Testis (tissue), 3 donors: ENCODE data around the gene SSR2. TPM values are rescaled to one million over a fixed set of nuclear protein-coding genes. Genes with fewer than 3 reads are reported as not detected.
A peak's percentile ranks its signal among the peaks of the same experiment; 100 is the strongest.

Source experiments
- DNase-seq: peaks from one replicate; pipeline ENCODE4 v3.0.0-alpha.2; 2019
- H3K27ac ChIP-seq, 2 donors: fragments of 200-600 bp; sonication (generic); one replicate each; pipeline ENCODE4 v1.5.1; 2019
- H3K27me3 ChIP-seq: fragments of 200-600 bp; sonication (generic); one replicate; pipeline ENCODE4 v1.5.1; 2019
- H3K36me3 ChIP-seq: fragments of 200-600 bp; sonication (generic); one replicate; pipeline ENCODE4 v1.5.1; 2017; ENCODE audit warnings: low read depth; ENCODE audit errors: missing control alignments
- H3K4me1 ChIP-seq: fragments of 200-600 bp; sonication (generic); one replicate; pipeline ENCODE4 v1.5.1; 2019
- H3K4me3 ChIP-seq, 2 donors: fragments of 200-600 bp; sonication (generic); one replicate each; pipeline ENCODE4 v1.5.1; 2017 to 2019
- H3K9me3 ChIP-seq: fragments of 200-600 bp; sonication (generic); one replicate; pipeline ENCODE4 v1.5.1; 2017
- POLR2A ChIP-seq: fragments of 450-650 bp; IDR thresholded peaks from one replicate; pipeline ENCODE4 v1.6.1; 2017; ENCODE audit warnings: antibody characterized with exemption, mild to moderate bottlenecking, moderate library complexity
- WGBS, 2 donors: methylation state at CpG; one replicate each; pipeline ENCODE4 v1.1.5; 2018; 5-methylcytosine and 5-hydroxymethylcytosine counted together
- intact Hi-C: fragments of 100-400 bp; cut with DNase I; formaldehyde crosslinking; loops from one replicate; pipeline ENCODE4 v1.15.1; 2023; ENCODE audit warnings: low total_unique reads
- polyA plus RNA-seq: library from polyadenylated mRNA; stranded (reverse); fragments of 350-450 nt; fragmentation: Illumina TruSeq; extraction: RNeasy Lipid Tissue Mini Kit (QIAGEN cat#74804); gene quantifications from one replicate; pipeline ENCODE4 v1.2.3, GENCODE V29; 2014; ENCODE audit warnings: low read depth, low replicate concordance; ENCODE audit not compliant: insufficient read depth
- total RNA-seq, 2 donors: library from RNA; depleted of rRNA; stranded (reverse); fragments of >200 nt; gene quantifications; one replicate each; pipeline ENCODE4 v1.2.3, GENCODE V29; 2016
- TF ChIP-seq, protein P1 (sequence below), 3 experiments: fragments of 450-650 bp in 2 of 3; fragments of 200-600 bp in 1 of 3; sonication (generic) in 1 of 3; IDR thresholded peaks; one replicate each; pipeline ENCODE4 v1.5.1; 2016 to 2019; ENCODE audit warnings: antibody characterized with exemption in 3 of 3, mild to moderate bottlenecking in 2 of 3, moderate library complexity in 1 of 3

The SSR2 gene
- total and polyA plus RNA-seq, 3 donors from 2014 or later = 170 to 289 (median 216) TPM

DNA sequence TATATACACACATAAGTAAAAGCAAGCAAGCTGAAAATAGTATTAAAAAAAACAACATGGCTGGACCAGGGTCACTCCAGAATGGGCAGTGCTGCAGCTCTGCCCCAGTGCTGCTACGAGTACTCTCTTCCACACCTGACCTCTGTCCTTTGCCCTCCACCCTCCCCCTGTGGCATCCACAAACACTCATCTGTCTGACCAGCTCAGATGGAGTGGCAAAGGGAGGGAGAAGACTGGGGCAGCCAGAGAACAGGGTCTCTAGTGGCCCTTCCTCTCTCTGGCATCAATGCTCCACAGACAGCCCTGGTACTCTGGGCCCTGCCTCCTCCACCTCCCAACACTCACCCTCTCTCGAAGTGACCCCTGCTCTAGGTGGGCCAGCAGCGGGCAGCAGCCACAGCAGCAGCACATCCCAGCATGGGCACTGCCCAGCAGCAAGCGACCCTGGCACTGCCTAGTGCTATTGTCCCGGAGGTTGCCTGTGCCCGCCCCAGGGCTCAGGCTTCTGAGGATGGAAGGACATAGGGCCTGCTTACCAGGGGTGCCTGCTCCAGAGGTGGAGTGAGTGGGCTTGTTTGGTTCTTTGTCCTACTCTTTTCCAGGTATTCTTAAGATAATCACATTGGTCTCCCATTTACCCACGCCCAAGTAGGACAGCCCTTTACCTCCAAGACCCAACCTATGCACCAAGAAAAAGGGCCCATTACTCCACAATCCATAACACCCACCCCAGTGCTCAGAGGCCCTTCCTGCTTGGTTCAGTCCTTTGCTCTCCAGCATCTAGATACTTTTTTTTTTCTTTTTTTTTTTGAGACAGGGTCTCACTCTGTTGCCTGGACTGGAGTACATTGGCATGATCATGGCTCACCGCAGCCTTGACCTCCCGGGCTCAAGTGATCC lies 48.6 kb downstream of the SSR2 start:
- intact Hi-C loops = no loop called here
- Histone ChIP-seq H3K27me3 (no peaks in the 10 kb centered on the region), H3K36me3 (no peaks in the 10 kb centered on the region), H3K4me3 (no peak overlapping the region), H3K27ac (no peak overlapping the region), H3K4me1 (peaks cover 29% of the 10 kb centered on the region), H3K9me3 (no peaks in the 10 kb centered on the region)
- DNase-seq = no peak
- no peak for TF ChIP-seq POLR2A
- TF ChIP-seq, protein P1, sequence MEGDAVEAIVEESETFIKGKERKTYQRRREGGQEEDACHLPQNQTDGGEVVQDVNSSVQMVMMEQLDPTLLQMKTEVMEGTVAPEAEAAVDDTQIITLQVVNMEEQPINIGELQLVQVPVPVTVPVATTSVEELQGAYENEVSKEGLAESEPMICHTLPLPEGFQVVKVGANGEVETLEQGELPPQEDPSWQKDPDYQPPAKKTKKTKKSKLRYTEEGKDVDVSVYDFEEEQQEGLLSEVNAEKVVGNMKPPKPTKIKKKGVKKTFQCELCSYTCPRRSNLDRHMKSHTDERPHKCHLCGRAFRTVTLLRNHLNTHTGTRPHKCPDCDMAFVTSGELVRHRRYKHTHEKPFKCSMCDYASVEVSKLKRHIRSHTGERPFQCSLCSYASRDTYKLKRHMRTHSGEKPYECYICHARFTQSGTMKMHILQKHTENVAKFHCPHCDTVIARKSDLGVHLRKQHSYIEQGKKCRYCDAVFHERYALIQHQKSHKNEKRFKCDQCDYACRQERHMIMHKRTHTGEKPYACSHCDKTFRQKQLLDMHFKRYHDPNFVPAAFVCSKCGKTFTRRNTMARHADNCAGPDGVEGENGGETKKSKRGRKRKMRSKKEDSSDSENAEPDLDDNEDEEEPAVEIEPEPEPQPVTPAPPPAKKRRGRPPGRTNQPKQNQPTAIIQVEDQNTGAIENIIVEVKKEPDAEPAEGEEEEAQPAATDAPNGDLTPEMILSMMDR (IDR thresholded peaks at IDR 0.05) = no peak
- WGBS, 2 donors = 87 to 88% methylated on average over 4 to 9 of the region's 9 CpGs

DNA sequence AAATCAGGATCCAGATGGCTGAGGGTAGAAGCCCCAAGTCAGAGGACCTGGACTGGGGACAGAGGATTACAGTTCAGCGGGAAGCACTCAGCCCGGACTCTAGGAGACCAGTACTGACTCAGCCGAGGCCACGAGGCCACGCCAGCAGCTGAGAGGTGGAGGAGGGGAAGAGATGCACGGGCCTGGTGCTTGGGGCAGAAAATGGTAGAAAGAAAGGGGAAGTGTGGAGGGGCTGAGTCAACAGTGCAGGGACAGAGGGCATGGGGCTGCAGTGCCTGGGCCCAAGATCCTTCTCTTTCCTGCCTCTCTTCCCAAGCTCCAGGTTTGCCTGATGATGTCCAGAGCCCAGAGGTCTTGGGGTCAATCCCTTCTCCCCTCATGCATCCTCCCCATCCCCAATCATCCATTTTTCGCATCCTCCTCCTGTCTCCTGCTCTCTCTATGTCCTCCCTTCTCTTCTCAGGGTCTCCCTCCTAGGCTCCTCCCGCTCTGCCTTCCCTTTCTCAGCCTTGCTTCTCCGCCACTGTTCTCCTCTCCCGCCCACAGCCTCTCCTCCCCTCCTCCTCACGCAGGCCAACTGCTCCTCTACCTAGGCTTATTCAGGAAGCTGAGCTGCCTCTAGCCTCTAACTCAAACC lies 50.1 kb downstream of the SSR2 start:
- WGBS, 2 donors = 75 to 77% methylated on average over 11 of the region's 11 CpGs
- Histone ChIP-seq H3K4me3 (no peak overlapping the region), H3K9me3 (no peaks in the 10 kb centered on the region), H3K27me3 (no peaks in the 10 kb centered on the region), H3K4me1 (peaks cover 19% of the 10 kb centered on the region), H3K27ac (no peak overlapping the region), H3K36me3 (no peaks in the 10 kb centered on the region)
- no peak for TF ChIP-seq POLR2A
- TF ChIP-seq, protein P1 (IDR thresholded peaks at IDR 0.05) = no peak
- DNase-seq = peak; percentile 48
- intact Hi-C loops = no loop called here

DNA sequence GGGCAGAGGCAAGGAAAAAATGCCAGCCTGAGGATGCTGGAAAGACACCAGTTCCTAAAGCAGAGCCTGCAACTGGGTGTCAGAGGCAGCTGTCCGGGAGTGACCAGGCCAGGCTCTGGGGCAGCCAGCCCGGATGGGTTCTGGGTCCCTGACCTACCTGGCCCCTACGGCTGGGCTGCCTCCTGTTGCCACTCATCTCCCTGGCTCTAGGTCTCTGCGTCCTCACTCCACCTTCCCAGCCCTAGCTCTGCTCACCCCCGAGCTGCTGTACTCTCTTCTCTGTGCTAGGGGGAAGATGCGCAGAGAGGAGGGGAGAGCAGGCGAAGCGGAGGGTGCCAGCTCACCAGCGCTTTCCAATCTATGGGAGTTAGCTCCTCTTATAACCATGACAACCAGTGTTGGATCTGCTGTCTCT lies 51.4 kb downstream of the SSR2 start:
- Histone ChIP-seq H3K27me3 (no peaks in the 10 kb centered on the region), H3K27ac (no peak overlapping the region), H3K9me3 (no peaks in the 10 kb centered on the region), H3K4me1 (peaks cover 8% of the 10 kb centered on the region), H3K4me3 (no peak overlapping the region), H3K36me3 (no peaks in the 10 kb centered on the region)
- no peak for DNase-seq
- intact Hi-C loops = no loop called here
- TF ChIP-seq, protein P1 (IDR thresholded peaks at IDR 0.05) = no peak
- TF ChIP-seq POLR2A = no peak
- 78 to 88% methylated on average over 9 of the region's 9 CpGs for WGBS, 2 donors

GRCh38 chr1:155968670-155969069 lies 52.1 kb downstream of the SSR2 start:
- Histone ChIP-seq H3K4me1 (peaks cover 7% of the 10 kb centered on the region), H3K9me3 (no peaks in the 10 kb centered on the region), H3K27ac (peak overlapping the region in 1 of 2 donors; percentile 59), H3K27me3 (no peaks in the 10 kb centered on the region), H3K4me3 (no peak overlapping the region), H3K36me3 (no peaks in the 10 kb centered on the region)
- no peak for DNase-seq
- 42 to 56% methylated on average over 3 of the region's 3 CpGs for WGBS, 2 donors
- intact Hi-C loops = no loop called here
- TF ChIP-seq POLR2A = no peak
- TF ChIP-seq, protein P1 (IDR thresholded peaks at IDR 0.05) = no peak
